Measurements from ENCODE around the gene ZNF629.

DNA sequence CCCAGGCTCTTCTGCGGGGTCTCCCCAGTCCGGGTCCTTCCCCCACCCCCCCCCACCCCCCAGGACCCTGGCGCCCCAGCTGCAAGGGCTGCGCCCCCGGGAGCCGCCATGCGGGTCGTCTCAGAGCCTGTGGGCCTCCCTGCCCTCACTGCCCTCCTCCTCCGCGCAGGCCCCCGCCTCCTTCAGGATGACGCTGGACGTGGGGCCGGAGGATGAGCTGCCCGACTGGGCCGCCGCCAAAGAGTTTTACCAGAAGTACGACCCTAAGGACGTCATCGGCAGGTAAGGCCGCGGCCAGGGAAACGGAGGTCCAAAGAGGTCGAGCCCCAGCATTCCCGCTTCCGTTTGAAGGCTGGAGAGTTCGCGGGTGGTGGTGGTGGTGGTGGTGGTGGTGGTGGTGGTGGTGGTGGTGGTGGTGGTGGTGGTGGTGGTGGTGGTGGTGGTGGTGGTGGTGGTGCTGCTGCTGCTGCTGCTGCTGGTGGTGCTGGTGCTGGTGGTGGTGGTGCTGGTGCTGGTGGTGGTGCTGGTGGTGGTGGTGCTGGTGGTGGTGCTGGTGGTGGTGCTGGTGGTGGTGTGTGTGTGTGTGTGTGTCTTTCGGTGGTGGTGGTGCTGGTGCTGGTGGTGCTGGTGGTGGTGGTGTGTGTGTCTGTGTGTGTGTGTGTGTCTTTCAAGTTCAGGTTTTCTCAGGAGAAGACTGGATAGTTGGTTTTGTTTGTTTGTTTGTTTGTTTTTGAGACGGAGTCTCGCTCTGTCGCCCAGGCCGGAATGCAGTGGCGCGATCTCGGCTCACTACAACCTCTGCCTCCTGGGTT, 38.2 kb downstream of the ZNF629 start:
- no peak for TF ChIP-seq POLR2A (IDR thresholded peaks at IDR 0.05; ENCODE audit: low read depth, low read length)
- TF ChIP-seq SPI1 (IDR thresholded peaks at IDR 0.05; ENCODE audit: low read depth, low read length), result no peak
- no peak for TF ChIP-seq POLR2AphosphoS5 (IDR thresholded peaks at IDR 0.05; ENCODE audit: low read depth, low read length)
- no peak for TF ChIP-seq TAF1 (IDR thresholded peaks at IDR 0.05; ENCODE audit: low read depth, low read length)
- no peak for TF ChIP-seq PAX5 (IDR thresholded peaks at IDR 0.05; ENCODE audit: insufficient read depth, low read length, severe bottlenecking)
- TF ChIP-seq POU2F2 (IDR thresholded peaks at IDR 0.05; ENCODE audit: low read depth, low read length), result no peak
